HG03108 (cell line): ENCODE data around the gene ITIH5.
"Not testable (repeated sequence)": the region's sequence is repeated elsewhere in the genome, so short reads cannot be mapped to it uniquely, and the experiment has no call there.

Experiments used
- ATAC-seq: cut with Tn5 transposase; IDR thresholded peaks from one replicate; pipeline ENCODE4 v1.9.1; 2021; ENCODE audit warnings: moderate library complexity; ENCODE audit not compliant: unreplicated experiment

Gene ITIH5

GRCh38 chr10:7689591-7689990, 22.8 kb upstream of the ITIH5 start:
- ATAC-seq = no peak

- peak; percentile 97 for ATAC-seq
These were observed 20.6 kb upstream of the ITIH5 start for GRCh38 chr10:7687228-7687907.

- ATAC-seq = no peak
These were observed 19.8 kb upstream of the ITIH5 start for GRCh38 chr10:7686351-7687171.

- not testable (repeated sequence) for ATAC-seq
These were observed 13.3 kb upstream of the ITIH5 start for GRCh38 chr10:7680078-7680477.

- no peak for ATAC-seq
These were observed 12.5 kb upstream of the ITIH5 start for GRCh38 chr10:7679256-7679655.

GRCh38 chr10:7672341-7673134, 5.8 kb upstream of the ITIH5 start:
- ATAC-seq = no peak

GRCh38 chr10:7670157-7670556, 3.4 kb upstream of the ITIH5 start:
- ATAC-seq = no peak

GRCh38 chr10:7667262-7668141, 736 bp upstream of the ITIH5 start:
- ATAC-seq = no peak

- ATAC-seq = no peak
These were observed 999 bp downstream of the ITIH5 start for GRCh38 chr10:7665767-7666166.

- no peak for ATAC-seq
These were observed 2.1 kb downstream of the ITIH5 start for GRCh38 chr10:7664707-7665106.

- ATAC-seq = no peak
These were observed 4.2 kb downstream of the ITIH5 start for GRCh38 chr10:7662522-7662921.

GRCh38 chr10:7659560-7659959, 7.2 kb downstream of the ITIH5 start:
- no peak for ATAC-seq

- ATAC-seq = no peak
These were observed 9.2 kb downstream of the ITIH5 start for GRCh38 chr10:7657552-7657951.

GRCh38 chr10:7657079-7657478, 9.7 kb downstream of the ITIH5 start:
- ATAC-seq = not testable (repeated sequence)

GRCh38 chr10:7651853-7652470, 14.8 kb downstream of the ITIH5 start:
- ATAC-seq = no peak

- no peak for ATAC-seq
These were observed 17.0 kb downstream of the ITIH5 start for GRCh38 chr10:7649673-7650300.

GRCh38 chr10:7647062-7647664, 19.6 kb downstream of the ITIH5 start:
- ATAC-seq = no peak

- no peak for ATAC-seq
These were observed 24.2 kb downstream of the ITIH5 start for GRCh38 chr10:7642491-7643011.
